GM23338 (cell line): ENCODE data around the gene IGF1. TPM values are rescaled to one million over a fixed set of nuclear protein-coding genes. Genes with fewer than 3 reads are reported as not detected.

Source experiments
- ATAC-seq: fragments of 200-7000 bp; cut with Tn5 transposase; 3 replicates; pipeline ENCODE4 v1.9.1; 2020
- DNase-seq: peaks from one replicate; pipeline ENCODE4 v3.0.0-alpha.2; 2015; ENCODE audit warnings: low spot score
- H2AFZ ChIP-seq: fragments of 200-600 bp; sonication (generic); 2 replicates; pipeline ENCODE4 v1.8.0; 2016; ENCODE audit warnings: antibody characterized with exemption, mild to moderate bottlenecking, moderate library complexity
- H3F3A ChIP-seq: fragments of 200-600 bp; sonication (generic); replicated peaks from 2 replicates; pipeline ENCODE4 v1.8.0; 2017; ENCODE audit warnings: antibody characterized with exemption, mixed run types, low read depth
- H3K27ac ChIP-seq: fragments of 200-600 bp; sonication (generic); 2 replicates; pipeline ENCODE4 v1.6.1; 2016; ENCODE audit warnings: low read depth
- H3K27me3 ChIP-seq: fragments of 200-600 bp; sonication (generic); 2 replicates; pipeline ENCODE4 v1.8.0; 2016; ENCODE audit warnings: mild to moderate bottlenecking, mixed run types, moderate library complexity; ENCODE audit not compliant: insufficient read depth
- H3K36me3 ChIP-seq: fragments of 200-600 bp; sonication (generic); 2 replicates; pipeline ENCODE4 v1.8.0; 2016; ENCODE audit warnings: mild to moderate bottlenecking; ENCODE audit not compliant: insufficient read depth
- H3K4me1 ChIP-seq: fragments of 200-600 bp; sonication (generic); 2 replicates; pipeline ENCODE4 v1.8.0; 2016; ENCODE audit warnings: mild to moderate bottlenecking, moderate library complexity; ENCODE audit not compliant: insufficient read depth
- H3K4me2 ChIP-seq: fragments of 200-600 bp; sonication (generic); 2 replicates; pipeline ENCODE4 v1.7.1; 2017; ENCODE audit warnings: mixed run types
- H3K4me3 ChIP-seq: fragments of 200-600 bp; sonication (generic); 2 replicates; pipeline ENCODE4 v1.6.1; 2016; ENCODE audit warnings: mixed run types
- H3K79me2 ChIP-seq: fragments of 200-600 bp; sonication (generic); replicated peaks from 2 replicates; pipeline ENCODE4 v1.8.0; 2017; ENCODE audit warnings: mild to moderate bottlenecking; ENCODE audit not compliant: insufficient read depth
- H3K9me2 ChIP-seq: fragments of 200-600 bp; sonication (generic); 2 replicates; pipeline ENCODE4 v1.8.0; 2017; ENCODE audit not compliant: insufficient read depth
- H4K20me1 ChIP-seq: fragments of 200-600 bp; sonication (generic); replicated peaks from 2 replicates; pipeline ENCODE4 v1.8.0; 2017; ENCODE audit warnings: mild to moderate bottlenecking; ENCODE audit not compliant: insufficient read depth
- H3K27ac Mint-ChIP-seq: 2 replicates; pipeline ENCODE4 v1.8.0; 2020; ENCODE audit warnings: inconsistent platforms, mild to moderate bottlenecking, moderate library complexity, mixed read lengths
- H3K27me3 Mint-ChIP-seq: 3 replicates; pipeline ENCODE4 v1.8.0; 2022; ENCODE audit warnings: low read depth, mild to moderate bottlenecking, moderate library complexity, mixed read lengths, inconsistent platforms; ENCODE audit not compliant: insufficient read depth, poor library complexity
- H3K36me3 Mint-ChIP-seq: 3 replicates; pipeline ENCODE4 v1.8.0; 2021; ENCODE audit warnings: low read depth, mild to moderate bottlenecking, inconsistent platforms, moderate library complexity, mixed read lengths
- H3K4me1 Mint-ChIP-seq: 3 replicates; pipeline ENCODE4 v1.8.0; 2020; ENCODE audit warnings: mild to moderate bottlenecking, inconsistent platforms, mixed read lengths
- H3K4me3 Mint-ChIP-seq: 3 replicates; pipeline ENCODE4 v1.8.0; 2021; ENCODE audit warnings: moderate library complexity, mild to moderate bottlenecking, inconsistent platforms, mixed read lengths
- H3K9me3 Mint-ChIP-seq: 3 replicates; pipeline ENCODE4 v1.8.0; 2020; ENCODE audit warnings: moderate library complexity, mild to moderate bottlenecking, inconsistent platforms, mixed read lengths
- CREB1 ChIP-seq: fragments of 250-450 bp; sonication (Bioruptor Pico); IDR thresholded peaks from 2 replicates; pipeline ENCODE4 v1.5.0; 2020; ENCODE audit warnings: low read depth, mild to moderate bottlenecking, moderate library complexity
- EZH2 ChIP-seq: fragments of 200-600 bp; sonication (generic); IDR thresholded peaks from one replicate; pipeline ENCODE4 v1.8.0; 2017; ENCODE audit warnings: antibody characterized with exemption, mild to moderate bottlenecking, low read depth; ENCODE audit not compliant: unreplicated experiment
- EZH2phosphoT487 ChIP-seq: fragments of 200-600 bp; sonication (generic); IDR thresholded peaks from one replicate; pipeline ENCODE4 v1.8.1; 2018; ENCODE audit warnings: antibody characterized with exemption; ENCODE audit not compliant: unreplicated experiment
- JUNB ChIP-seq: IDR thresholded peaks from one replicate; pipeline ENCODE4 v1.6.1; 2016; ENCODE audit warnings: antibody characterized with exemption; ENCODE audit not compliant: unreplicated experiment
- NANOG ChIP-seq: IDR thresholded peaks from 2 replicates; pipeline ENCODE4 v1.6.1; 2016; ENCODE audit warnings: antibody characterized with exemption, borderline replicate concordance
- POLR2AphosphoS5 ChIP-seq: IDR thresholded peaks from 2 replicates; pipeline ENCODE4 v1.6.1; 2016; ENCODE audit warnings: antibody characterized with exemption, low read depth
- STAT1 ChIP-seq: IDR thresholded peaks from one replicate; pipeline ENCODE4 v1.6.1; 2016; ENCODE audit warnings: antibody characterized with exemption; ENCODE audit not compliant: unreplicated experiment
- ZNF114 ChIP-seq: fragments of 250-450 bp; sonication (Bioruptor Pico); IDR thresholded peaks from 2 replicates; pipeline ENCODE4 v1.5.0; 2020; ENCODE audit warnings: mild to moderate bottlenecking, moderate library complexity
- ZNF331 ChIP-seq: fragments of 250-450 bp; sonication (Bioruptor Pico); IDR thresholded peaks from 2 replicates; pipeline ENCODE4 v1.5.0; 2020; ENCODE audit warnings: low read depth, mild to moderate bottlenecking, moderate library complexity
- polyA plus RNA-seq: library from polyadenylated mRNA; unstranded; fragments of >200 nt; fragmentation: Nextera tagmentation; extraction: Ambion mirVana; gene quantifications from 2 replicates; pipeline ENCODE4 v1.2.1, GENCODE V29; 2016
- total RNA-seq: library from RNA; depleted of rRNA; stranded (reverse); fragments of >200 nt; shearing (Covaris generic); gene quantifications from 2 replicates; pipeline ENCODE4 v1.2.3, GENCODE V29; 2014
- TF ChIP-seq, protein P1 (sequence below): IDR thresholded peaks from one replicate; pipeline ENCODE4 v1.6.1; 2018; ENCODE audit warnings: antibody characterized with exemption; ENCODE audit not compliant: unreplicated experiment
- TF ChIP-seq, protein P2 (sequence below): IDR thresholded peaks from 2 replicates; pipeline ENCODE4 v1.6.1; 2016; ENCODE audit warnings: antibody characterized with exemption
- TF ChIP-seq, protein P3 (sequence below): fragments of 250-450 bp; sonication (Bioruptor Pico); IDR thresholded peaks from 2 replicates; pipeline ENCODE4 v1.5.0; 2020; ENCODE audit warnings: mild to moderate bottlenecking, moderate library complexity
- TF ChIP-seq, protein P4 (sequence below), 2 experiments: fragments of 200-600 bp in 1 of 2; sonication (generic) in 1 of 2; conservative IDR thresholded peaks; 2 replicates each; pipeline versions ENCODE4 v1.5.1 to v1.6.1; 2016 to 2017; ENCODE audit warnings: antibody characterized with exemption in 2 of 2, low read depth in 2 of 2, mild to moderate bottlenecking in 2 of 2, moderate library complexity in 1 of 2

The IGF1 gene
- total and polyA plus RNA-seq, 2 experiments from 2014 or later: 0.29 TPM; not detected in 1

DNA sequence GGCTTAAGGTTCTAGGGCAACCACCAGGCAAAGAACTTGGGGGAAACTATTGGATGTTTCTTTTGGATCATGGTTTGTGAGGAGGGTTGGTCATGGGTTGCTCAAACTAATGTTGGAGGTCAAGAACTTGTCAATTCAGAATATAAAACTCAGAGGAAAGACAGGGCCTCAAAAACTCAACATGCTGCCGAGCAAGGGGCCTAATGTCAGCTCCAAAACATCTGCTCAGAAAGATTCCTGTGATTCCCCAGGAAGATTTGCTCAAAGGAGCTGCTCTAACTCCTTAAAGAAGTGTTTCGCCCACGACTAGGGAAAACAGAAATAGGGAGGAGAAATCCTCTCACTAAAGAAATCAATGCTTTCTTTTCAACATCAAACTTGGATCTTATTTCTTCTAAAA is 3.7 kb upstream of the IGF1 start:
- Histone ChIP-seq H3K79me2 (no peaks in the 10 kb centered on the region), H3K27ac (no peak overlapping the region), H3K9me2 (no peaks in the 10 kb centered on the region), H3K4me2 (no peak overlapping the region), H4K20me1 (no peaks in the 10 kb centered on the region), H3K27me3 (no peaks in the 10 kb centered on the region), H3K4me1 (peaks cover 5% of the 10 kb centered on the region; the same call in 1 of the 2 replicates), H2AFZ (no peak overlapping the region; the same call in 1 of the 2 replicates), H3F3A (no peaks in the 10 kb centered on the region), H3K36me3 (no peaks in the 10 kb centered on the region), H3K4me3 (no peak overlapping the region)
- Mint-ChIP-seq H3K4me1 (no peaks in the 10 kb centered on the region; the same call in 2 of the 3 replicates), H3K27me3 (peaks cover 6% of the 10 kb centered on the region), H3K36me3 (no peaks in the 10 kb centered on the region), H3K9me3 (no peaks in the 10 kb centered on the region), H3K27ac (no peak overlapping the region), H3K4me3 (no peak overlapping the region)
- ATAC-seq (no peak), DNase-seq (no peak)
- TF ChIP-seq, protein P1, sequence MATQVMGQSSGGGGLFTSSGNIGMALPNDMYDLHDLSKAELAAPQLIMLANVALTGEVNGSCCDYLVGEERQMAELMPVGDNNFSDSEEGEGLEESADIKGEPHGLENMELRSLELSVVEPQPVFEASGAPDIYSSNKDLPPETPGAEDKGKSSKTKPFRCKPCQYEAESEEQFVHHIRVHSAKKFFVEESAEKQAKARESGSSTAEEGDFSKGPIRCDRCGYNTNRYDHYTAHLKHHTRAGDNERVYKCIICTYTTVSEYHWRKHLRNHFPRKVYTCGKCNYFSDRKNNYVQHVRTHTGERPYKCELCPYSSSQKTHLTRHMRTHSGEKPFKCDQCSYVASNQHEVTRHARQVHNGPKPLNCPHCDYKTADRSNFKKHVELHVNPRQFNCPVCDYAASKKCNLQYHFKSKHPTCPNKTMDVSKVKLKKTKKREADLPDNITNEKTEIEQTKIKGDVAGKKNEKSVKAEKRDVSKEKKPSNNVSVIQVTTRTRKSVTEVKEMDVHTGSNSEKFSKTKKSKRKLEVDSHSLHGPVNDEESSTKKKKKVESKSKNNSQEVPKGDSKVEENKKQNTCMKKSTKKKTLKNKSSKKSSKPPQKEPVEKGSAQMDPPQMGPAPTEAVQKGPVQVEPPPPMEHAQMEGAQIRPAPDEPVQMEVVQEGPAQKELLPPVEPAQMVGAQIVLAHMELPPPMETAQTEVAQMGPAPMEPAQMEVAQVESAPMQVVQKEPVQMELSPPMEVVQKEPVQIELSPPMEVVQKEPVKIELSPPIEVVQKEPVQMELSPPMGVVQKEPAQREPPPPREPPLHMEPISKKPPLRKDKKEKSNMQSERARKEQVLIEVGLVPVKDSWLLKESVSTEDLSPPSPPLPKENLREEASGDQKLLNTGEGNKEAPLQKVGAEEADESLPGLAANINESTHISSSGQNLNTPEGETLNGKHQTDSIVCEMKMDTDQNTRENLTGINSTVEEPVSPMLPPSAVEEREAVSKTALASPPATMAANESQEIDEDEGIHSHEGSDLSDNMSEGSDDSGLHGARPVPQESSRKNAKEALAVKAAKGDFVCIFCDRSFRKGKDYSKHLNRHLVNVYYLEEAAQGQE: no peak
- TF ChIP-seq EZH2phosphoT487: no peak
- TF ChIP-seq EZH2: no peak
- no peak for TF ChIP-seq CREB1
- TF ChIP-seq POLR2AphosphoS5: no peak
- no peak for TF ChIP-seq NANOG
- TF ChIP-seq, protein P2, sequence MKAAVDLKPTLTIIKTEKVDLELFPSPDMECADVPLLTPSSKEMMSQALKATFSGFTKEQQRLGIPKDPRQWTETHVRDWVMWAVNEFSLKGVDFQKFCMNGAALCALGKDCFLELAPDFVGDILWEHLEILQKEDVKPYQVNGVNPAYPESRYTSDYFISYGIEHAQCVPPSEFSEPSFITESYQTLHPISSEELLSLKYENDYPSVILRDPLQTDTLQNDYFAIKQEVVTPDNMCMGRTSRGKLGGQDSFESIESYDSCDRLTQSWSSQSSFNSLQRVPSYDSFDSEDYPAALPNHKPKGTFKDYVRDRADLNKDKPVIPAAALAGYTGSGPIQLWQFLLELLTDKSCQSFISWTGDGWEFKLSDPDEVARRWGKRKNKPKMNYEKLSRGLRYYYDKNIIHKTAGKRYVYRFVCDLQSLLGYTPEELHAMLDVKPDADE: no peak
- TF ChIP-seq STAT1: no peak
- TF ChIP-seq, protein P3, sequence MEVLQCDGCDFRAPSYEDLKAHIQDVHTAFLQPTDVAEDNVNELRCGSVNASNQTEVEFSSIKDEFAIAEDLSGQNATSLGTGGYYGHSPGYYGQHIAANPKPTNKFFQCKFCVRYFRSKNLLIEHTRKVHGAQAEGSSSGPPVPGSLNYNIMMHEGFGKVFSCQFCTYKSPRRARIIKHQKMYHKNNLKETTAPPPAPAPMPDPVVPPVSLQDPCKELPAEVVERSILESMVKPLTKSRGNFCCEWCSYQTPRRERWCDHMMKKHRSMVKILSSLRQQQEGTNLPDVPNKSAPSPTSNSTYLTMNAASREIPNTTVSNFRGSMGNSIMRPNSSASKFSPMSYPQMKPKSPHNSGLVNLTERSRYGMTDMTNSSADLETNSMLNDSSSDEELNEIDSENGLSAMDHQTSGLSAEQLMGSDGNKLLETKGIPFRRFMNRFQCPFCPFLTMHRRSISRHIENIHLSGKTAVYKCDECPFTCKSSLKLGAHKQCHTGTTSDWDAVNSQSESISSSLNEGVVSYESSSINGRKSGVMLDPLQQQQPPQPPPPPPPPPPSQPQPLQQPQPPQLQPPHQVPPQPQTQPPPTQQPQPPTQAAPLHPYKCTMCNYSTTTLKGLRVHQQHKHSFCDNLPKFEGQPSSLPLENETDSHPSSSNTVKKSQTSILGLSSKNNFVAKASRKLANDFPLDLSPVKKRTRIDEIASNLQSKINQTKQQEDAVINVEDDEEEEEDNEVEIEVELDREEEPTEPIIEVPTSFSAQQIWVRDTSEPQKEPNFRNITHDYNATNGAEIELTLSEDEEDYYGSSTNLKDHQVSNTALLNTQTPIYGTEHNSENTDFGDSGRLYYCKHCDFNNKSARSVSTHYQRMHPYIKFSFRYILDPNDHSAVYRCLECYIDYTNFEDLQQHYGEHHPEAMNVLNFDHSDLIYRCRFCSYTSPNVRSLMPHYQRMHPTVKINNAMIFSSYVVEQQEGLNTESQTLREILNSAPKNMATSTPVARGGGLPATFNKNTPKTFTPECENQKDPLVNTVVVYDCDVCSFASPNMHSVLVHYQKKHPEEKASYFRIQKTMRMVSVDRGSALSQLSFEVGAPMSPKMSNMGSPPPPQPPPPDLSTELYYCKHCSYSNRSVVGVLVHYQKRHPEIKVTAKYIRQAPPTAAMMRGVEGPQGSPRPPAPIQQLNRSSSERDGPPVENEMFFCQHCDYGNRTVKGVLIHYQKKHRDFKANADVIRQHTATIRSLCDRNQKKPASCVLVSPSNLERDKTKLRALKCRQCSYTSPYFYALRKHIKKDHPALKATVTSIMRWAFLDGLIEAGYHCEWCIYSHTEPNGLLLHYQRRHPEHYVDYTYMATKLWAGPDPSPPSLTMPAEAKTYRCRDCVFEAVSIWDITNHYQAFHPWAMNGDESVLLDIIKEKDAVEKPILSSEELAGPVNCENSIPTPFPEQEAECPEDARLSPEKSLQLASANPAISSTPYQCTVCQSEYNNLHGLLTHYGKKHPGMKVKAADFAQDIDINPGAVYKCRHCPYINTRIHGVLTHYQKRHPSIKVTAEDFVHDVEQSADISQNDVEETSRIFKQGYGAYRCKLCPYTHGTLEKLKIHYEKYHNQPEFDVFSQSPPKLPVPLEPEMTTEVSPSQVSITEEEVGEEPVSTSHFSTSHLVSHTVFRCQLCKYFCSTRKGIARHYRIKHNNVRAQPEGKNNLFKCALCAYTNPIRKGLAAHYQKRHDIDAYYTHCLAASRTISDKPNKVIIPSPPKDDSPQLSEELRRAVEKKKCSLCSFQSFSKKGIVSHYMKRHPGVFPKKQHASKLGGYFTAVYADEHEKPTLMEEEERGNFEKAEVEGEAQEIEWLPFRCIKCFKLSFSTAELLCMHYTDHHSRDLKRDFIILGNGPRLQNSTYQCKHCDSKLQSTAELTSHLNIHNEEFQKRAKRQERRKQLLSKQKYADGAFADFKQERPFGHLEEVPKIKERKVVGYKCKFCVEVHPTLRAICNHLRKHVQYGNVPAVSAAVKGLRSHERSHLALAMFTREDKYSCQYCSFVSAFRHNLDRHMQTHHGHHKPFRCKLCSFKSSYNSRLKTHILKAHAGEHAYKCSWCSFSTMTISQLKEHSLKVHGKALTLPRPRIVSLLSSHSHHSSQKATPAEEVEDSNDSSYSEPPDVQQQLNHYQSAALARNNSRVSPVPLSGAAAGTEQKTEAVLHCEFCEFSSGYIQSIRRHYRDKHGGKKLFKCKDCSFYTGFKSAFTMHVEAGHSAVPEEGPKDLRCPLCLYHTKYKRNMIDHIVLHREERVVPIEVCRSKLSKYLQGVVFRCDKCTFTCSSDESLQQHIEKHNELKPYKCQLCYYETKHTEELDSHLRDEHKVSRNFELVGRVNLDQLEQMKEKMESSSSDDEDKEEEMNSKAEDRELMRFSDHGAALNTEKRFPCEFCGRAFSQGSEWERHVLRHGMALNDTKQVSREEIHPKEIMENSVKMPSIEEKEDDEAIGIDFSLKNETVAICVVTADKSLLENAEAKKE (CRISPR knock-in tag): no peak
- TF ChIP-seq, protein P4, sequence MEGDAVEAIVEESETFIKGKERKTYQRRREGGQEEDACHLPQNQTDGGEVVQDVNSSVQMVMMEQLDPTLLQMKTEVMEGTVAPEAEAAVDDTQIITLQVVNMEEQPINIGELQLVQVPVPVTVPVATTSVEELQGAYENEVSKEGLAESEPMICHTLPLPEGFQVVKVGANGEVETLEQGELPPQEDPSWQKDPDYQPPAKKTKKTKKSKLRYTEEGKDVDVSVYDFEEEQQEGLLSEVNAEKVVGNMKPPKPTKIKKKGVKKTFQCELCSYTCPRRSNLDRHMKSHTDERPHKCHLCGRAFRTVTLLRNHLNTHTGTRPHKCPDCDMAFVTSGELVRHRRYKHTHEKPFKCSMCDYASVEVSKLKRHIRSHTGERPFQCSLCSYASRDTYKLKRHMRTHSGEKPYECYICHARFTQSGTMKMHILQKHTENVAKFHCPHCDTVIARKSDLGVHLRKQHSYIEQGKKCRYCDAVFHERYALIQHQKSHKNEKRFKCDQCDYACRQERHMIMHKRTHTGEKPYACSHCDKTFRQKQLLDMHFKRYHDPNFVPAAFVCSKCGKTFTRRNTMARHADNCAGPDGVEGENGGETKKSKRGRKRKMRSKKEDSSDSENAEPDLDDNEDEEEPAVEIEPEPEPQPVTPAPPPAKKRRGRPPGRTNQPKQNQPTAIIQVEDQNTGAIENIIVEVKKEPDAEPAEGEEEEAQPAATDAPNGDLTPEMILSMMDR (conservative IDR thresholded peaks at IDR 0.05; ENCODE audit: low read depth in 2 of 2): no peak
- no peak for TF ChIP-seq ZNF331 (CRISPR knock-in tag)
- TF ChIP-seq JUNB: no peak
- no peak for TF ChIP-seq ZNF114 (CRISPR knock-in tag)
